Liver (tissue), 9 donors: ENCODE measurements around the gene FAM53B. TPM values are rescaled to one million over a fixed set of nuclear protein-coding genes. Genes with fewer than 3 reads are reported as not detected.

Experiments
- DNase-seq: peaks from one replicate; pipeline ENCODE4 v3.0.0-alpha.2; 2017; ENCODE audit warnings: low spot score
- H3K27ac ChIP-seq, 2 donors: one replicate each; pipeline ENCODE4 v1.7.0; 2013; ENCODE audit warnings: inconsistent platforms in 2 of 2, low read length in 2 of 2, control low read depth in 1 of 2, low read depth in 1 of 2, mild to moderate bottlenecking in 1 of 2
- H3K27me3 ChIP-seq, 4 donors: one replicate each; pipeline versions ENCODE4 v1.6.1 to v1.7.0; 2013; ENCODE audit warnings: low read length in 3 of 4, inconsistent platforms in 1 of 4, mild to moderate bottlenecking in 1 of 4, moderate library complexity in 1 of 4; ENCODE audit not compliant: control insufficient read depth in 4 of 4, insufficient read depth in 4 of 4
- H3K36me3 ChIP-seq, 4 donors: one replicate each; pipeline versions ENCODE4 v1.6.1 to v1.7.0; 2013; ENCODE audit warnings: low read length in 3 of 4, mild to moderate bottlenecking in 3 of 4, low read depth in 1 of 4, moderate library complexity in 1 of 4; ENCODE audit not compliant: control insufficient read depth in 4 of 4, insufficient read depth in 3 of 4
- H3K4me1 ChIP-seq, 4 donors: one replicate each; pipeline versions ENCODE4 v1.6.1 to v1.7.0; 2013; ENCODE audit warnings: low read length in 3 of 4, mild to moderate bottlenecking in 3 of 4, moderate library complexity in 1 of 4; ENCODE audit not compliant: control insufficient read depth in 4 of 4, insufficient read depth in 4 of 4
- H3K4me3 ChIP-seq, 3 donors: one replicate each; pipeline versions ENCODE4 v1.6.1 to v1.7.0; 2013; ENCODE audit warnings: low read length in 3 of 3, control low read depth in 1 of 3, low read depth in 1 of 3, mild to moderate bottlenecking in 1 of 3
- H3K9ac ChIP-seq, 2 donors: one replicate each; pipeline ENCODE4 v1.7.0; 2013; ENCODE audit warnings: low read length in 2 of 2, mild to moderate bottlenecking in 2 of 2, moderate library complexity in 2 of 2, control low read depth in 1 of 2, low read depth in 1 of 2
- H3K9me3 ChIP-seq, 4 donors: one replicate each; pipeline versions ENCODE4 v1.6.1 to v1.7.0; 2013; ENCODE audit warnings: low read length in 3 of 4; ENCODE audit not compliant: control insufficient read depth in 4 of 4
- ATF3 ChIP-seq: IDR thresholded peaks from 2 replicates; pipeline ENCODE4 v1.6.1; 2016; ENCODE audit warnings: antibody characterized with exemption
- CTCF ChIP-seq: fragments of 150-350 bp; IDR thresholded peaks from 2 replicates; pipeline ENCODE4 v1.5.1; 2017; ENCODE audit warnings: improper control_type of control experiment, low read depth, low read length; ENCODE audit not compliant: missing input control
- EGR1 ChIP-seq, 2 donors: IDR thresholded peaks; 2 replicates each; pipeline ENCODE4 v1.6.1; 2016 to 2018; ENCODE audit warnings: antibody characterized with exemption in 2 of 2, low read depth in 2 of 2
- FOXA1 ChIP-seq: IDR thresholded peaks from 2 replicates; pipeline ENCODE4 v1.6.1; 2016; ENCODE audit warnings: antibody characterized with exemption
- FOXA2 ChIP-seq: IDR thresholded peaks from 2 replicates; pipeline ENCODE4 v1.6.1; 2016; ENCODE audit warnings: antibody characterized with exemption
- GABPA ChIP-seq, 2 donors: IDR thresholded peaks in 1 of 2; conservative IDR thresholded peaks in 1 of 2; 2 replicates each; pipeline ENCODE4 v1.6.1; 2016; ENCODE audit warnings: antibody characterized with exemption in 2 of 2, mild to moderate bottlenecking in 1 of 2, moderate library complexity in 1 of 2
- HNF4A ChIP-seq, 2 donors: conservative IDR thresholded peaks; 2 replicates each; pipeline ENCODE4 v1.6.1; 2016; ENCODE audit warnings: antibody characterized with exemption in 2 of 2, mild to moderate bottlenecking in 2 of 2
- HNF4G ChIP-seq: IDR thresholded peaks from 2 replicates; pipeline ENCODE4 v1.6.1; 2016; ENCODE audit warnings: antibody characterized with exemption
- JUND ChIP-seq, 2 donors: IDR thresholded peaks; 2 replicates each; pipeline ENCODE4 v1.6.1; 2016; ENCODE audit warnings: antibody characterized with exemption in 2 of 2
- MAX ChIP-seq: IDR thresholded peaks from 2 replicates; pipeline ENCODE4 v1.6.1; 2016; ENCODE audit warnings: antibody characterized with exemption
- NR2F2 ChIP-seq: IDR thresholded peaks from 2 replicates; pipeline ENCODE4 v1.6.1; 2016; ENCODE audit warnings: antibody characterized with exemption
- RAD21 ChIP-seq, 2 donors: IDR thresholded peaks; 2 replicates each; pipeline ENCODE4 v1.6.1; 2016; ENCODE audit warnings: antibody characterized with exemption in 2 of 2, mild to moderate bottlenecking in 2 of 2
- REST ChIP-seq: IDR thresholded peaks from 2 replicates; pipeline ENCODE4 v1.6.1; 2016; ENCODE audit warnings: antibody characterized with exemption, mild to moderate bottlenecking
- RXRA ChIP-seq, 2 donors: IDR thresholded peaks; 2 replicates each; pipeline ENCODE4 v1.6.1; 2017 to 2018; ENCODE audit warnings: antibody characterized with exemption in 2 of 2, mild to moderate bottlenecking in 1 of 2
- SP1 ChIP-seq: IDR thresholded peaks from 2 replicates; pipeline ENCODE4 v1.6.1; 2018; ENCODE audit warnings: antibody characterized with exemption, mild to moderate bottlenecking
- TAF1 ChIP-seq: conservative IDR thresholded peaks from 2 replicates; pipeline ENCODE4 v1.6.1; 2016; ENCODE audit warnings: antibody characterized with exemption, mild to moderate bottlenecking
- YY1 ChIP-seq: IDR thresholded peaks from 2 replicates; pipeline ENCODE4 v1.6.1; 2016; ENCODE audit warnings: antibody characterized with exemption, mild to moderate bottlenecking
- ZBTB33 ChIP-seq: IDR thresholded peaks from 2 replicates; pipeline ENCODE4 v1.6.1; 2016; ENCODE audit warnings: antibody characterized with exemption
- WGBS: extraction: QIAGEN DNeasy Blood & Tissue Kit; methylation state at CpG from one replicate; pipeline ENCODE4 v1.1.7; 2013; 5-methylcytosine and 5-hydroxymethylcytosine counted together
- polyA plus RNA-seq, 2 donors: library from polyadenylated mRNA; stranded (reverse) in 1 of 2; unstranded in 1 of 2; fragments of 200-250 nt in 1 of 2; fragments of >200 nt in 1 of 2; fragmentation: Nextera tagmentation in 1 of 2; extraction: Ambion mirVana in 1 of 2; gene quantifications; one replicate each; pipeline versions ENCODE4 v1.2.1 to v1.2.3, GENCODE V29; 2013 to 2015
- total RNA-seq, 2 donors: library from RNA; depleted of rRNA; stranded (reverse); fragments of >200 nt; gene quantifications; one replicate each; pipeline ENCODE4 v1.2.3, GENCODE V29; 2014
- donor health status: healthy.
- donor health status: healthy.
- donor health status: healthy.
- donor health status: healthy.
- donor health status: healthy.

The FAM53B gene
- total and polyA plus RNA-seq, 4 donors = 1.1 to 24.0 (median 6.3) TPM

GRCh38 chr10:124792998-124793352 is 48.8 kb upstream of the FAM53B start:
- TF ChIP-seq JUND (IDR thresholded peaks at IDR 0.05) (no peak), FOXA1 (no peak), RXRA (IDR thresholded peaks at IDR 0.05) (no peak), REST (no peak), RAD21 (IDR thresholded peaks at IDR 0.05) (no peak), ZBTB33 (no peak), YY1 (no peak), TAF1 (no peak), HNF4G (no peak), CTCF (no peak), GABPA (IDR thresholded peaks at IDR 0.05 in 1 of 2, conservative IDR thresholded peaks at IDR 0.05 in 1 of 2) (no peak), FOXA2 (no peak), MAX (no peak), EGR1 (IDR thresholded peaks at IDR 0.05; ENCODE audit: low read depth in 2 of 2) (no peak), SP1 (no peak), ATF3 (no peak), HNF4A (conservative IDR thresholded peaks at IDR 0.05) (no peak), NR2F2 (no peak)

More at GRCh38 chr10:124792998-124793352, 48.8 kb upstream of the FAM53B start:
- no peaks in the 10 kb centered on the region for H3K9me3 ChIP-seq
- H3K4me3 ChIP-seq = no peak overlapping the region
- H3K4me1 ChIP-seq = peaks cover 0 to 10% (median 3%) of the 10 kb centered on the region in 4 donors
- peaks cover 0 to 5% (median 2%) of the 10 kb centered on the region in 4 donors for H3K36me3 ChIP-seq
- DNase-seq = no peak
- H3K27ac ChIP-seq = no peak overlapping the region
- no peaks in the 10 kb centered on the region for H3K27me3 ChIP-seq
- WGBS = 94% methylated on average over 11 of the region's 11 CpGs
- no peak overlapping the region for H3K9ac ChIP-seq
